ENCODE results near the gene COL7A1.
A peak's percentile ranks its signal among the peaks of the same experiment; 100 is the strongest.

Gene COL7A1

GRCh38 chr3:48595075-48595525, at the start of gene COL7A1:
COL7A1 (minus strand) TSS chr3:48595329; CDS start chr3:48595159, 170 bp downstream.
- DNase-seq (ENCODE audit: low read depth in 2 of 2) = no peak

- no peak for DNase-seq (ENCODE audit: low read depth in 2 of 2)
These were observed 47.5 kb upstream of the COL7A1 start for GRCh38 chr3:48642605-48643004.

- DNase-seq (ENCODE audit: low read depth in 2 of 2) = no peak
These were observed 46.3 kb upstream of the COL7A1 start for GRCh38 chr3:48641396-48641795.

- no peak for DNase-seq (ENCODE audit: low read depth in 2 of 2)
These were observed 44.9 kb upstream of the COL7A1 start for GRCh38 chr3:48639944-48640606.

- DNase-seq (ENCODE audit: low read depth in 2 of 2) = no peak
These were observed 42.2 kb upstream of the COL7A1 start for GRCh38 chr3:48637305-48637704.

- DNase-seq (ENCODE audit: low read depth in 2 of 2) = no peak
These were observed 41.1 kb upstream of the COL7A1 start for GRCh38 chr3:48636149-48636655.

- peak; percentile 84 to 93 for DNase-seq (ENCODE audit: low read depth in 2 of 2)
These were observed 40.3 kb upstream of the COL7A1 start, which contains the start of gene SLC26A6 for GRCh38 chr3:48635222-48636021. SLC26A6 (minus strand) TSS chr3:48635461; CDS start chr3:48635393, 68 bp downstream.

- DNase-seq (ENCODE audit: low read depth in 2 of 2) = peak; percentile 39 to 55
These were observed 39.6 kb upstream of the COL7A1 start for GRCh38 chr3:48634661-48635221.

- DNase-seq (ENCODE audit: low read depth in 2 of 2) = no peak
These were observed 38.6 kb upstream of the COL7A1 start for GRCh38 chr3:48633743-48634142.

- no peak for DNase-seq (ENCODE audit: low read depth in 2 of 2)
These were observed 38.1 kb upstream of the COL7A1 start for GRCh38 chr3:48633256-48633655.

- no peak for DNase-seq (ENCODE audit: low read depth in 2 of 2)
These were observed 36.7 kb upstream of the COL7A1 start for GRCh38 chr3:48631516-48632448.

GRCh38 chr3:48630833-48631232, 35.7 kb upstream of the COL7A1 start:
- no peak for DNase-seq (ENCODE audit: low read depth in 2 of 2)

- DNase-seq (ENCODE audit: low read depth in 2 of 2) = no peak
These were observed 35.3 kb upstream of the COL7A1 start for GRCh38 chr3:48630407-48630806.

GRCh38 chr3:48629894-48630293, 34.8 kb upstream of the COL7A1 start:
- no peak for DNase-seq (ENCODE audit: low read depth in 2 of 2)

GRCh38 chr3:48628277-48629017, 33.3 kb upstream of the COL7A1 start:
- no peak for DNase-seq (ENCODE audit: low read depth in 2 of 2)

- DNase-seq (ENCODE audit: low read depth in 2 of 2) = no peak
These were observed 30.5 kb upstream of the COL7A1 start for GRCh38 chr3:48625600-48625999.

- DNase-seq (ENCODE audit: low read depth in 2 of 2) = no peak
These were observed 29.6 kb upstream of the COL7A1 start for GRCh38 chr3:48624767-48625166.

- no peak for DNase-seq (ENCODE audit: low read depth in 2 of 2)
These were observed 28.9 kb upstream of the COL7A1 start for GRCh38 chr3:48623851-48624547.

GRCh38 chr3:48621461-48621869, 26.3 kb upstream of the COL7A1 start, which contains the start of gene TMEM89:
TMEM89 (minus strand) TSS chr3:48621769; CDS start chr3:48621756, 13 bp downstream.
- DNase-seq (ENCODE audit: low read depth in 2 of 2) = no peak

Data from stimulated activated CD4-positive, alpha-beta T cell treated with anti-CD3 and anti-CD28 coated beads, Interleukin-1b, Interleukin-23, amount 100 ng/mL, for 4 hours (primary cell).